Kidney (tissue), 14 donors: Measurements from ENCODE around the gene TLCD2. TPM values are rescaled to one million over a fixed set of nuclear protein-coding genes. Genes with fewer than 3 reads are reported as not detected.
A peak's percentile ranks its signal among the peaks of the same experiment; 100 is the strongest.

Experiments used
- DNase-seq, 5 donors: peaks; one replicate each; pipeline ENCODE4 v3.0.0-alpha.2; 2013 to 2020
- FAIRE-seq: peaks from 2 replicates; lab custom pipeline; 2012; peaks lifted over from hg19 to GRCh38; lab: Jason Lieb, UNC
- H3K27ac ChIP-seq, 2 donors: one replicate each; pipeline ENCODE4 v1.7.0; 2013; ENCODE audit warnings: low read depth in 2 of 2, low read length in 2 of 2, inconsistent platforms in 1 of 2
- H3K27me3 ChIP-seq: one replicate; pipeline ENCODE4 v1.7.1; 2013; ENCODE audit warnings: low read length, inconsistent platforms; ENCODE audit not compliant: control insufficient read depth, insufficient read depth
- H3K36me3 ChIP-seq, 3 donors: one replicate each; pipeline versions ENCODE4 v1.7.0 to v1.7.1; 2013; ENCODE audit warnings: low read length in 3 of 3, control low read depth in 1 of 3, inconsistent platforms in 1 of 3; ENCODE audit not compliant: insufficient read depth in 3 of 3, control insufficient read depth in 2 of 3
- H3K4me1 ChIP-seq, 3 donors: one replicate each; pipeline versions ENCODE4 v1.7.0 to v1.7.1; 2013; ENCODE audit warnings: low read length in 3 of 3, inconsistent platforms in 1 of 3, low read depth in 1 of 3; ENCODE audit not compliant: control insufficient read depth in 2 of 3, insufficient read depth in 2 of 3
- H3K4me3 ChIP-seq, 3 donors: one replicate each; pipeline versions ENCODE4 v1.7.0 to v1.8.1; 2013; ENCODE audit warnings: low read length in 3 of 3, control low read depth in 1 of 3, inconsistent platforms in 1 of 3
- H3K9ac ChIP-seq, 3 donors: one replicate each; pipeline versions ENCODE4 v1.7.0 to v1.7.1; 2013; ENCODE audit warnings: low read length in 3 of 3, control low read depth in 1 of 3, inconsistent platforms in 1 of 3
- H3K9me3 ChIP-seq, 3 donors: one replicate each; pipeline versions ENCODE4 v1.7.0 to v1.7.1; 2013; ENCODE audit warnings: low read length in 3 of 3, control low read depth in 1 of 3, inconsistent platforms in 1 of 3; ENCODE audit not compliant: control insufficient read depth in 2 of 3, insufficient read depth in 1 of 3
- CTCF ChIP-seq: IDR thresholded peaks from 3 replicates; pipeline ENCODE4 v1.5.1; 2012; ENCODE audit warnings: mild to moderate bottlenecking, moderate library complexity, borderline replicate concordance; ENCODE audit not compliant: insufficient read depth; ENCODE audit errors: extremely low read depth
- intact Hi-C: fragments of 100-400 bp; cut with DNase I; formaldehyde crosslinking; loops from one replicate; pipeline ENCODE4 v1.11.1; 2022
- polyA plus RNA-seq: library from polyadenylated mRNA; stranded (reverse); fragments of 350-450 nt; fragmentation: Illumina TruSeq; extraction: RNeasy Lipid Tissue Mini Kit (QIAGEN cat#74804); gene quantifications from one replicate; pipeline ENCODE4 v1.2.3, GENCODE V29; 2014; ENCODE audit warnings: low read depth, low replicate concordance; ENCODE audit not compliant: insufficient read depth
- total RNA-seq: library from RNA; stranded (reverse); fragmentation: NEBNext Ultra II Directional; extraction: Animal tissue kit (Norgen Biotek cat#: 25700); gene quantifications from one replicate; pipeline ENCODE4 v1.2.1, GENCODE V29; 2021
- donor health status: control.
- donor health status: control.
- donor health status: control.
- donor health status: control.
- donor health status: control.
- donor health status: DM: yes; HTN: yes; CAD: no.
- donor health status: Normal renal cell carcinoma (clear cell type).

TLCD2 gene
- total and polyA plus RNA-seq, 2 donors from 2014 or later: 1.3 to 6.2 TPM

DNA sequence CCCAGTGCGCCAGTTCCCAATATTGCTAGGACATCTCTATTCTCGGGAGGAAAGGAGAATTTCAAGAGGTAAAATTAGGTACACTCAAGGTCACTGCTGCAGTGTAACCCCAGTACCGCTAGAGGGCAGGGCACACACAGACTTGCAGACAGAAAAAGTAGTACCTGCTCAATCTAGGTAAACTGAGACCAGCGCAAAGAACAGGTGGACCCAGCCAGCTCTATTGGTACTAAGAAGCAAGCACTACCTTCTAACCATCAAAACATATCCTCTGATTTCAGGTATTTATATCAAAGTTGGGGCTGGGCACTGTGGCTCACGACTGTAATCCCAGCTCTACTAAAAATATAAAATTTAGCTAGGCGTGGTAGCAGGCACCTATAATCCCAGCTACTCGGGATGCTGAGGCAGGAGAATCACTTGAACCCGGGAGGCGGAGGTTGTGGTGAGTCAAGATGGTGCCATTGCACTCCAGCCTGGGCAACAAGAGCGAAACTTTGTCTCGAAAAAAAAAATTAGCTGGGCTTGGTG lies 10.7 kb upstream of the TLCD2 start:
- peak overlapping the region in 2 of 3 donors; percentile 10 to 35 for H3K4me3 ChIP-seq
- peak; percentile 99 for TF ChIP-seq CTCF
- H3K9ac ChIP-seq: peak overlapping the region in 1 of 3 donors; percentile 75
- H3K27ac ChIP-seq: no peak overlapping the region
- intact Hi-C loops: loop anchor here (10.0 kb wide), 1 partner anchor 54 kb away; no protein-coding TSS in a partner anchor
- H3K27me3 ChIP-seq: no peaks in the 10 kb centered on the region
- H3K36me3 ChIP-seq: no peaks in the 10 kb centered on the region
- H3K9me3 ChIP-seq: no peaks in the 10 kb centered on the region
- DNase-seq (peak in 4 of 5 donors; percentile 67 to 74 (median 69)), FAIRE-seq (no peak)
- peaks cover 0 to 28% (median 10%) of the 10 kb centered on the region in 3 donors for H3K4me1 ChIP-seq

DNA sequence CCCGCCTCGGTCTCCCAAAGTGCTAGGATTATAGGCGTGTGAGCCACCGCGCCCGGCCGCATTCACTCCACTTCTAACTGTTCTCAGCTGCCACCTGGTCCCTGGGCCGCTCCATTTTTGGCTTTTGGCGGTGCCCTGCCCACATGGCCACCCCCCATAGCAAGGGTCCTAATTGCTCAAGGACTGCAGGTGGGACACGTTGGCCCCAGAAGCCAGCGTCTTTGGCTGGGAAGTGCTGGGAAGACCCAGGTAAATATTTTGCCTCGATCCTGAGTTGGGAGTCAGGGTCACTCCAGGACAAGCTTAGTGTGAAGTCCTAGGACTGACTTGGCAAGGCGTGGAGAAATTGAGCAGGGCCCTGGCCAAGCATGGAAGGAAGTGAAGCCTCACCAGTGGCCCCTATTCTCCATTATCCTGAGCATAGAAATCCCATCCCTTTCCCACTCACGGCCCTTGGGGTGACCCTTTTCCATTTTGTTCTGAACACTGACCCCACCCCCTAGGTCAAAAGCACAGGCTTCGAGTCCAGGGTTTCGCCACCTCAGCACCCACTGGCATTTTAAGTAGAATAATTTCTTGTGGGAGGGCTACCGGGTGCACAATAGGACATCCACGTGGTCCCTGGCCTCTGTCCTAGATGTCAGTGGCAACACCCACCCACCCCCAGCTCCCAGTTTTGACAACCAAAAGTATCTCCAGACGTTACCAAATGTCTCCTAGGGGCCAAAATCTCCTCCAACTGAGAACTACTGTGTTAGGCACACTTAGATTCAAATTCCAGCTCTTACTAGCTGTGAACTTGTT lies 8.4 kb upstream of the TLCD2 start:
- DNase-seq (peak in 2 of 5 donors; percentile 65 to 84), FAIRE-seq (no peak)
- intact Hi-C loops: no loop called here
- Histone ChIP-seq H3K9ac (peak overlapping the region in 1 of 3 donors; percentile 26), H3K27me3 (no peaks in the 10 kb centered on the region), H3K27ac (peak overlapping the region; percentile 78 to 100), H3K4me3 (no peak overlapping the region), H3K36me3 (peaks cover 0 to 2% (median 2%) of the 10 kb centered on the region in 3 donors), H3K4me1 (peaks cover 2 to 26% (median 19%) of the 10 kb centered on the region in 3 donors), H3K9me3 (no peaks in the 10 kb centered on the region)
- no peak for TF ChIP-seq CTCF

DNA sequence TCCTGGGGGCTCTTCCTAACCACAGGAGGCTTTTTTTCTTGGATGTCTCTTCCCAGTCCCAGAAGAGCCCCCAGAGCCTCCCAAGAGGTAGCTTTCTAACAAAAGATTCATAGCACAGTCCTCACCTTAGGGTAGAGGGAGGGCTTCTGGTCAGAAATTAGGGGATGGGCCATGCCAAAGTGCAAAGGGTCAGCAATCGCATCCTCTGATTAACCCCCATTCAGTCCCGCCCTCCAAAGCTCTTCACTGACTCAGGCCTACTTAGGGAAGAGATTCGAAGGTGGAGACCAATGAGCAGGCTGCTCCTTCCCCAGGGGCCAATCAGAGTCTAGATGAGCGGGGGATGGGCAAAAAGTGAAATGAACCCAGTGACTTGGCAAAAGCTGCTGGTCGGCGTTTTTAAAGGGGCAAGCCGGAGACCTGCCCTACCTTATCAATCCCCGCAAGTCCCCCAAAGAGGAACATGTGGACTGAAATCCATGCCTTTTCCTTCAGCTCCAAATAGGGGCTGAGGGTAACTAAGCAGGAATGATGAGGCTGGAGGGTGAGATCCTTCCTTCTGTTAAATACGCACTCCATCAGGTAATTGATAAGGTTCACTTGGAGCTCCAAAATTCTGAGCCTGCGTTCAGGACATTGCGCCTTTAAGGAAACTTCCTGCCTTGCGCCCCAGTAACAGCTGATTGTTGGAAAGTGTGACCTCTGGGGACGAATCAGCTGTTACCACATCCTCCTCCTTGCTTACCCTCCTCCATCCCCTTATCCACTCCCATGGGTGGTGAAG lies 6.9 kb upstream of the TLCD2 start:
- FAIRE-seq (peak; percentile 68), DNase-seq (peak; percentile 94 to 99 (median 95))
- Histone ChIP-seq H3K27ac (peak overlapping the region; percentile 99 to 100), H3K9ac (peak overlapping the region; percentile 56 to 100 (median 95)), H3K27me3 (no peaks in the 10 kb centered on the region), H3K9me3 (no peaks in the 10 kb centered on the region), H3K36me3 (peaks cover 0 to 17% (median 15%) of the 10 kb centered on the region in 3 donors), H3K4me1 (peaks cover 3 to 33% (median 29%) of the 10 kb centered on the region in 3 donors), H3K4me3 (peak overlapping the region; percentile 75 to 98 (median 82))
- no peak for TF ChIP-seq CTCF
- intact Hi-C loops: no loop called here
